Transverse colon (tissue), 4 donors: ENCODE measurements around the gene TARS3. TPM values are rescaled to one million over a fixed set of nuclear protein-coding genes. Genes with fewer than 3 reads are reported as not detected.

Experiments
- DNase-seq: peaks from one replicate; pipeline ENCODE4 v3.0.0-alpha.2; 2019
- H3K27ac ChIP-seq, 4 donors: fragments of 200-600 bp; sonication (generic); 2 replicates each; pipeline ENCODE4 v1.5.1; 2016 to 2018; ENCODE audit warnings: inconsistent platforms in 4 of 4
- H3K27me3 ChIP-seq: fragments of 200-600 bp; sonication (generic); 2 replicates; pipeline ENCODE4 v1.5.1; 2017; ENCODE audit warnings: inconsistent platforms
- H3K36me3 ChIP-seq, 4 donors: fragments of 200-600 bp; sonication (generic); 2 replicates each; pipeline ENCODE4 v1.5.1; 2017 to 2019; ENCODE audit warnings: inconsistent platforms in 4 of 4
- H3K4me1 ChIP-seq, 4 donors: fragments of 200-600 bp; sonication (generic); 2 replicates each; pipeline ENCODE4 v1.5.1; 2017 to 2020; ENCODE audit warnings: inconsistent platforms in 4 of 4
- H3K4me3 ChIP-seq, 4 donors: fragments of 200-600 bp; sonication (generic); 1 replicate in 1 of 4; 2 replicates in 3 of 4; pipeline versions ENCODE4 v1.5.1 to v1.6.1; 2017 to 2019; ENCODE audit warnings: inconsistent platforms in 4 of 4
- H3K9me3 ChIP-seq, 2 donors: fragments of 200-600 bp; sonication (generic); 2 replicates each; pipeline ENCODE4 v1.5.1; 2017 to 2019; ENCODE audit warnings: inconsistent platforms in 2 of 2
- EP300 ChIP-seq: sonication (generic); formaldehyde crosslinking; IDR thresholded peaks from one replicate; pipeline ENCODE4 v1.6.1; 2017; ENCODE audit warnings: antibody characterized with exemption, low read depth
- POLR2A ChIP-seq: fragments of 450-650 bp; IDR thresholded peaks from one replicate; pipeline ENCODE4 v1.6.1; 2016; ENCODE audit warnings: antibody characterized with exemption, mild to moderate bottlenecking, moderate library complexity
- POLR2AphosphoS5 ChIP-seq, 3 donors: sonication (generic); formaldehyde crosslinking; IDR thresholded peaks; one replicate each; pipeline ENCODE4 v1.6.1; 2016; ENCODE audit warnings: antibody characterized with exemption in 3 of 3
- WGBS, 2 donors: methylation state at CpG; one replicate each; pipeline ENCODE4 v1.1.5; 2018; ENCODE audit warnings: low coverage in 1 of 2; 5-methylcytosine and 5-hydroxymethylcytosine counted together
- in situ Hi-C, 4 donors: fragments of 200-750 bp; cut with MboI; loops; one replicate each; pipeline versions ENCODE4 v1.15.0 to v1.15.1; 2017; ENCODE audit warnings: low sequenced_read_pairs in 3 of 4, low pct_ligation_motif_present in 1 of 4, low pct_unique_long_range_greater_than_20kb in 1 of 4
- intact Hi-C: fragments of 100-400 bp; cut with DNase I; formaldehyde crosslinking; loops from one replicate; pipeline ENCODE4 v1.15.1; 2023; ENCODE audit warnings: low total_unique reads
- total RNA-seq, 4 donors: library from RNA; depleted of rRNA; stranded (reverse); fragments of >200 nt; gene quantifications; one replicate each; pipeline ENCODE4 v1.1.0, GENCODE V29; 2016
- TF ChIP-seq, protein P1 (sequence below), 5 experiments: fragments of 200-600 bp in 3 of 5; fragments of 450-650 bp in 2 of 5; sonication (generic) in 3 of 5; IDR thresholded peaks; 1 replicate in 2 of 5; 2 replicates in 3 of 5; pipeline ENCODE4 v1.5.1; 2016 to 2017; ENCODE audit warnings: antibody characterized with exemption in 5 of 5, inconsistent platforms in 3 of 5, mild to moderate bottlenecking in 2 of 5, moderate library complexity in 1 of 5

Gene TARS3
- total RNA-seq, 4 donors from 2014 or later, result 11.7 to 55.7 (median 15.0) TPM

DNA sequence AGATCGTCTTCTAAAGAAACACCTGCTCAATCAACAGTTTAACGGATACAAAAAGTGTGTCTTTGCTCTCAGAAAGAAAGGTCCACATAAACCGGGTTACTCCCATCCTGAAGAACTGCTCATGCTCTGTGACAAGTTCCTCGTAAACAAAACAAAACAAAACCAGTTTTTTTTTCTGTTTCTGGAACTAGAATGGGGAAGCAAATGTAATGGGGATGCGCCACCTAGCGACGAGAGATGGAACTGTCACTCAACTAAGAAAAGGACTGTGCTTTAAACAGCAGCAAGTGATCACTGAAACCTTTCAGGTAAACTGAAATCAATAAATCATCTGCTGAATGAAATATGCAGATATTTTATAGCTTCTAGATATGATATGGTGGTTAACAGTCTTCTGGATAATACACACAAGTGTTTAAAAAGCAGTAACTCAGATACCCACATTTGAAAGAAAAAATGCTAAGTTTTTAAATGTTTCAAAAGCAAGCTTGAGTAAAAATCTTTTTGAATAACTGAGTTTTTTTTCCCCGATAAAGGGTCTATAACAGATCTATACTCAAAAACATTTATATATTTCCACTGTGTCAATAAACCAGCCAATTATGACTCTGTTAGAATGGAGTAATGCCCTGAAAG, 83.0 kb downstream of the TARS3 start:
- intact Hi-C loops (loop anchor here (2.0 kb wide), 1 partner anchor 336 kb away; no protein-coding TSS in a partner anchor), in situ Hi-C loops (loop anchor here (5.0 to 10.0 kb wide), 3 partner anchors 344 to 349 kb away; partner anchors contain the start of gene SNRPA1 (in 3 of the 4))
- Histone ChIP-seq H3K4me1 (peaks cover 7 to 45% (median 15%) of the 10 kb centered on the region in 4 donors), H3K27me3 (no peaks in the 10 kb centered on the region), H3K9me3 (no peaks in the 10 kb centered on the region), H3K4me3 (no peak overlapping the region), H3K27ac (peak overlapping the region; percentile 52 to 76 (median 60)), H3K36me3 (peaks cover 0 to 29% (median 11%) of the 10 kb centered on the region in 4 donors)
- DNase-seq, result peak; percentile 84
- no peak for TF ChIP-seq EP300
- TF ChIP-seq, protein P1, sequence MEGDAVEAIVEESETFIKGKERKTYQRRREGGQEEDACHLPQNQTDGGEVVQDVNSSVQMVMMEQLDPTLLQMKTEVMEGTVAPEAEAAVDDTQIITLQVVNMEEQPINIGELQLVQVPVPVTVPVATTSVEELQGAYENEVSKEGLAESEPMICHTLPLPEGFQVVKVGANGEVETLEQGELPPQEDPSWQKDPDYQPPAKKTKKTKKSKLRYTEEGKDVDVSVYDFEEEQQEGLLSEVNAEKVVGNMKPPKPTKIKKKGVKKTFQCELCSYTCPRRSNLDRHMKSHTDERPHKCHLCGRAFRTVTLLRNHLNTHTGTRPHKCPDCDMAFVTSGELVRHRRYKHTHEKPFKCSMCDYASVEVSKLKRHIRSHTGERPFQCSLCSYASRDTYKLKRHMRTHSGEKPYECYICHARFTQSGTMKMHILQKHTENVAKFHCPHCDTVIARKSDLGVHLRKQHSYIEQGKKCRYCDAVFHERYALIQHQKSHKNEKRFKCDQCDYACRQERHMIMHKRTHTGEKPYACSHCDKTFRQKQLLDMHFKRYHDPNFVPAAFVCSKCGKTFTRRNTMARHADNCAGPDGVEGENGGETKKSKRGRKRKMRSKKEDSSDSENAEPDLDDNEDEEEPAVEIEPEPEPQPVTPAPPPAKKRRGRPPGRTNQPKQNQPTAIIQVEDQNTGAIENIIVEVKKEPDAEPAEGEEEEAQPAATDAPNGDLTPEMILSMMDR (IDR thresholded peaks at IDR 0.05), result peak; percentile 92 to 98 (median 94)
- no peak for TF ChIP-seq POLR2AphosphoS5 (IDR thresholded peaks at IDR 0.05)
- TF ChIP-seq POLR2A, result no peak
- WGBS, 2 donors, result 18 to 28% methylated on average over 8 of the region's 8 CpGs

DNA sequence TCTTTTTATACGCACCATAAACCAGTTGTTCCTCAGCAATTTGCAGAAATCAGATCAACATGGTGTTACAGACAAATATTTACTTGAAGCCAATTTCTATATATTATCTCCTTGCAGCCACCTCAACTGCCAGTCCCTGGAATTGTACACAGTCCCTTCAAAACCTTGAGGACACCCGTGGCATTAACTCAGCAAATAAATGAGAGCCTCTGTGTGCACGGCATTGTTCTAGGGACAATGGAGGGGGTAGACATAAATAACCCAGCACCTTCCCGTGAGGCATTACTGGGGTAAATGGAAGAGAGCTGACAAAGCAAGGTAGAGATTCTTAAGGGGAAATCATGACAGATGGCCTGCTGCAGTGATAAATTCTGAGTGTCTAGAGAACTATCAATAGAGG, 84.6 kb downstream of the TARS3 start:
- Histone ChIP-seq H3K4me3 (no peak overlapping the region), H3K27ac (no peak overlapping the region), H3K27me3 (no peaks in the 10 kb centered on the region), H3K36me3 (peaks cover 0 to 14% (median 5%) of the 10 kb centered on the region in 4 donors), H3K9me3 (no peaks in the 10 kb centered on the region), H3K4me1 (peaks cover 7 to 41% (median 15%) of the 10 kb centered on the region in 4 donors)
- 73 to 83% methylated on average over 2 to 4 of the region's 4 CpGs for WGBS, 2 donors
- DNase-seq, result no peak
- in situ Hi-C loops (loop anchor here (5.0 to 10.0 kb wide), 3 partner anchors 342 to 347 kb away; partner anchors contain the start of gene SNRPA1 (in 3 of the 4)), intact Hi-C loops (loop anchor here (2.0 kb wide), 1 partner anchor 335 kb away; no protein-coding TSS in a partner anchor)
- TF ChIP-seq EP300, result no peak
- TF ChIP-seq, protein P1 (IDR thresholded peaks at IDR 0.05), result no peak
- no peak for TF ChIP-seq POLR2A
- TF ChIP-seq POLR2AphosphoS5 (IDR thresholded peaks at IDR 0.05), result no peak

DNA sequence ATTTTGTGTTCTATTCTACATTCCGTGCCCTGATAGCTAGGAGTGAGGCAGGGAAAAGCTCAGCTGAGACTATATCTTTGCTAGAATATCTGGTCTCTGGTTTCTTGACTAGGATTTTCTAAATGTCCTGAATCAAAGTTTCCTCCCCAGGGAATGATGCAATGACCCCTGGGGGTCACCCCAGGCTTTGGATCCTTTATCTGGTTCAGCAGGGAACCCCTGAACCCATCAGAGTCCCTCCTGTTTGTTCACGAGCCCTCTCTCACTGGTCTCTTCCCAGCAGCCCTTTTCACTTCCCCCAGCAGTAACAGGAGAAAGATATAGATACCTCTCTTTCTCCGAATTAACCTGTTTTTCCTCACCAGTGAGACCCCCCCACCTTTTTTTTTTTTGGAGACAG, 86.4 kb downstream of the TARS3 start:
- TF ChIP-seq EP300 (no peak), POLR2A (no peak), POLR2AphosphoS5 (IDR thresholded peaks at IDR 0.05) (no peak)
- TF ChIP-seq, protein P1 (IDR thresholded peaks at IDR 0.05), result no peak
- in situ Hi-C loops, result no loop called here
- H3K9me3 ChIP-seq, result no peaks in the 10 kb centered on the region
- H3K4me3 ChIP-seq, result no peak overlapping the region
- peak overlapping the region in 3 of 4 donors; percentile 25 to 30 (median 29) for H3K27ac ChIP-seq
- DNase-seq, result no peak
- H3K36me3 ChIP-seq, result peaks cover 0 to 5% (median 0%) of the 10 kb centered on the region in 4 donors
- H3K4me1 ChIP-seq, result peaks cover 7 to 40% (median 15%) of the 10 kb centered on the region in 4 donors
- no peaks in the 10 kb centered on the region for H3K27me3 ChIP-seq
- 38 to 64% methylated on average over 2 to 3 of the region's 3 CpGs for WGBS, 2 donors
- intact Hi-C loops, result no loop called here

DNA sequence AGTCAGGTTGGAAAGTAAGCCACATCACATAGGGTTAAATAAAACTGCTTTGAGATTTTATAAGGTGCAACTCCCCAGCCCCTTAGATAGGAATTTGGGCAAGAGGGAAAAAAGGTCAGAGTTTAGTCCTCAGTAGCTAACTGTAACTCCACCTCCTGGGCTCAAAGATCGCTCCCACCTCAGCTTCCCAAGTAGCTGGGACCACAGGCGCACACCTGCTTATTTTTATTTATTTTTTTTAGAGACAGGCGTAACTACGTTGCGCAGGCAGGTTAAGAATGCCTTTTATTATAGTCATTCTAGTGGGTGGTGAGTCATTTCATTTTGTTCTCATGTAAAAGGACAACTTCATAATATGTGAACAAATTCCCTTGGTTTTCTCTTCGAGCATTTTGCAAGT, 86.8 kb downstream of the TARS3 start:
- in situ Hi-C loops, result no loop called here
- Histone ChIP-seq H3K9me3 (no peaks in the 10 kb centered on the region), H3K36me3 (peaks cover 0 to 5% (median 0%) of the 10 kb centered on the region in 4 donors), H3K4me3 (no peak overlapping the region), H3K27me3 (no peaks in the 10 kb centered on the region), H3K27ac (peak overlapping the region in 3 of 4 donors; percentile 25 to 30 (median 29)), H3K4me1 (peaks cover 7 to 36% (median 14%) of the 10 kb centered on the region in 4 donors)
- intact Hi-C loops, result no loop called here
- 43 to 49% methylated on average over 4 to 6 of the region's 6 CpGs for WGBS, 2 donors
- DNase-seq, result peak; percentile 33
- TF ChIP-seq POLR2AphosphoS5 (IDR thresholded peaks at IDR 0.05) (no peak), EP300 (no peak), POLR2A (no peak)
- TF ChIP-seq, protein P1 (IDR thresholded peaks at IDR 0.05), result no peak
